ENCODE measurements around the gene EFCC1. TPM values are rescaled to one million over a fixed set of nuclear protein-coding genes. Genes with fewer than 3 reads are reported as not detected.

The EFCC1 gene
- total RNA-seq, 1 donor from 2014 or later = 0.07 TPM

DNA sequence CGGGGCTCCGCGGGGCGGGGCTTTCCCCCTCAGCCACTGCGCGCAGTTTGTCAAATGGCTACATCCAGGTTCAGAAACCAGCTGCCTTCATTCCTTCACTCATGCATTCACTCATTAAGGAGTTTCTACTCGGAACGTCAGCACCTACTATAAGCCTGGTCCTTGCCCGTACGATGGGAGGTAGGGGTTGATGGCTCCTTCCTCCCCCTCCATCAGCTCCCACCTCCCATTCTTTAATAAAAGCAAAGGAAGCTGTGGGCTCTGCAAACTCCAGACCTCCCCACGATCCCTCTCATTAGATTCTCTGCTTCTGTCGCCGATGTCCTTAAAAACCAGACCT is 7.0 kb upstream of the EFCC1 start:
- intact Hi-C loops (cut with micrococcal nuclease) = loop anchor here (2.0 to 10.0 kb wide), 2 partner anchors 33 to 499 kb away; partner anchors contain the start of gene GATA2

- intact Hi-C loops (cut with micrococcal nuclease) = loop anchor here (2.0 to 10.0 kb wide), 2 partner anchors 32 to 500 kb away; partner anchors contain the start of gene GATA2
These were observed 6.2 kb upstream of the EFCC1 start for GRCh38 chr3:128994581-128995546.

- intact Hi-C loops (cut with micrococcal nuclease) = loop anchor here (2.0 to 10.0 kb wide), 2 partner anchors 31 to 501 kb away; partner anchors contain the start of gene GATA2
These were observed 5.4 kb upstream of the EFCC1 start for GRCh38 chr3:128995737-128996136.

- intact Hi-C loops (cut with micrococcal nuclease) = loop anchor here (10.0 kb wide), 1 partner anchor 501 kb away; the partner anchor contains the start of gene GATA2
These were observed 4.9 kb upstream of the EFCC1 start for GRCh38 chr3:128996200-128996599.

DNA sequence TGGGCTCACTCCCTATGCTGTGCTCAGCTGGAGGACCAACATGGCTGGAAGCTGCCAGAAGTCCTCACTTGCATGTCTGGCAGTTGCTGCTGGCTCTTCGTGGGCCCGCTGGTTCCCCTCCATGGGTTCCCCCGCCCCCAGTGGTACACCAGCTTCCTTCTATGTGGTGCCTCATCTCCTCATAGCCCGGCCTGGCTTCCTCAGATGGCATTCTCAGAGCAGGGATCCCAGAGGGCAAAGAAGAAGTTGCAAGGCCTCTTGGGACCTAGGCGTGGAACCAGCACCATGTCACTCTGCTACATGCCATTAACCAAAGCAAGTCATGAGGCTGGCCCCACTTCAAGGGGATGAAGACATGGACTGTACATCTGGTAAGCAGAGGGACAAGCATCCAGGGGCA is 4.4 kb upstream of the EFCC1 start:
- intact Hi-C loops (cut with micrococcal nuclease) = loop anchor here (10.0 kb wide), 1 partner anchor 502 kb away; the partner anchor contains the start of gene GATA2

DNA sequence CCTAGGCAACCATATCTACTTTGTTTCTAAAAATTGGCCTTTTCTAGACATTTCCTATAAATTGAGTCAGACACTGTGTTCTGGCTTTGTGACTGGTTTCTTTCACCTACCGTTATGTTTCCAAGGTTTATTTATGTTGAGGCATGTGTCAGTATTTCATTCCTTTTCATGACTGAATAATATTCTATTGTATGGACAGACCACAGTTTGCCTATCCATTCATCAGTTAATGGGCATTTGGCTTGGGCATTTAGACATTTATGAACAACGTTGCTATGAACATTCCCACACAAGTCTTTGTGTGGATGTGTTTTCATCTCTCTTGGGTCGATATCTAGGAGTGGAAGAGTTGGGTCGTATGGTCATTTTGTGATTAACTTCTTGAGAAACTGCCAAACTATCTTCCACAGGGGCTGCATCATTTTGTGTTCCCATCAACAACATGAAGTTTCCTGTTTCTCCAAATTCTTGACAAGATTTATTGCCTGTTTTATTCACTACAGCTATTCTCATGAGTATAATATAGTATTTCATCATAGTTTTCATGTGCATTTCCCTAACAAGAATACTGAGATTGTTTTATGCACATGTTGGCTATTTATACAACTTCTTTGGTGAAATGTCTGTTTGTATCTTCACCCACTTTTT is 3.5 kb upstream of the EFCC1 start:
- intact Hi-C loops (cut with micrococcal nuclease) = loop anchor here (10.0 kb wide), 1 partner anchor 503 kb away; the partner anchor contains the start of gene GATA2

DNA sequence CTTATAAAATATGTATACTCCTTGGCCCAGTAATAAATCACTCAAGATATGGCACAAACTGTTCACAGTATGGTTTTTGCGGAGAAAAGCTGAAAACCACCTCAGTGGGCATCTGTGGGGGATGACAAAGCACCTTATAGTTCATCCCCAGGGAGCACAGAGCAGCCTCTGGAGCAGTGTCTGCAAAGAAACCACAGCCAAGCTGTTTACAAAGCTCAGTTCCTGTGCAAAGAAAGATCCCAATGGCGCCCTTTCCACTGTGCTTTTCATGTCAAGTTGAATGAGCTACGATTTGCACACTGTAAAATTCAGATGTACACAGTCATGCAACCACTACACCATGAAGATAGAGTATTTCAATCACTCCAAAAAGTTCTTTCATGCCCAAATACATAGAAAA is 2.5 kb upstream of the EFCC1 start:
- intact Hi-C loops (cut with micrococcal nuclease) = loop anchor here (10.0 kb wide), 1 partner anchor 504 kb away; the partner anchor contains the start of gene GATA2

DNA sequence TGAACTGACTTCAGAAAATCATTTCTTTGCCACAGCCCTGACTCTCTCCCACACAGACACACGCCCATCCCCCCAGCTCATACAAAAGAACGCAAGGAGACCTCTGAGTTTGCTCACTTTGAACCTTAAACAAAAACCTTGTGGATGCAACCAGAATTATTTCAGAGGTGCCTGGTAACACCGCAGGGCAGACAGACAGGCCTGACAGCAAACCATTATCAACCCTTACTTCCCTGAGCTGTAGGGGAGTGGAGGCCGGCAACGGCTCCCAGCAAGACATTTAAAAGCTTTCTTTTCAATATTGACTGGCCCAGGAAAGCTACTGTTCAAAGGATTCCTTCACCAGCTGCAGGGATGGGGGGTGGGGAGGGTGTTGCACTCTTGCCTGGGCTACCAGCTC is 2.0 kb upstream of the EFCC1 start:
- intact Hi-C loops (cut with micrococcal nuclease) = loop anchor here (10.0 kb wide), 1 partner anchor 504 kb away; the partner anchor contains the start of gene GATA2

DNA sequence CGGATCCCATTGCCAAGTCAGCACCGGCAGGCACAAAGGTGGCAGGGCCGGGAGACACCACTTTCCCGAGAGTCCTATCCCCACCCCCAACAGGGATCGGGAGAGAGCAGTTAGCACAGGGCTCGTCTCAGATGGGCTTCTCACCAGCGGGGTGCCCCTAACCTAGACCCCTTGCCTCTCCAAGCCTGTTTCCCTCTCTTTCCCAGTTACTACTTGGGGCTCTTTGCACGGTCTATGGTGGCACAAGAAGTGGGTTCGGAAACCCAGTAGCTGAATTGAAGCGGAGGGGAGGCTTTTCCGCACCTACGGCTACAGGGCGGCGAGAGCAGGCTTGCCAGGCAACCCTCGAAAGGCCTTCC is 383 bp upstream of the EFCC1 start:
- intact Hi-C loops (cut with micrococcal nuclease) = no loop called here

DNA sequence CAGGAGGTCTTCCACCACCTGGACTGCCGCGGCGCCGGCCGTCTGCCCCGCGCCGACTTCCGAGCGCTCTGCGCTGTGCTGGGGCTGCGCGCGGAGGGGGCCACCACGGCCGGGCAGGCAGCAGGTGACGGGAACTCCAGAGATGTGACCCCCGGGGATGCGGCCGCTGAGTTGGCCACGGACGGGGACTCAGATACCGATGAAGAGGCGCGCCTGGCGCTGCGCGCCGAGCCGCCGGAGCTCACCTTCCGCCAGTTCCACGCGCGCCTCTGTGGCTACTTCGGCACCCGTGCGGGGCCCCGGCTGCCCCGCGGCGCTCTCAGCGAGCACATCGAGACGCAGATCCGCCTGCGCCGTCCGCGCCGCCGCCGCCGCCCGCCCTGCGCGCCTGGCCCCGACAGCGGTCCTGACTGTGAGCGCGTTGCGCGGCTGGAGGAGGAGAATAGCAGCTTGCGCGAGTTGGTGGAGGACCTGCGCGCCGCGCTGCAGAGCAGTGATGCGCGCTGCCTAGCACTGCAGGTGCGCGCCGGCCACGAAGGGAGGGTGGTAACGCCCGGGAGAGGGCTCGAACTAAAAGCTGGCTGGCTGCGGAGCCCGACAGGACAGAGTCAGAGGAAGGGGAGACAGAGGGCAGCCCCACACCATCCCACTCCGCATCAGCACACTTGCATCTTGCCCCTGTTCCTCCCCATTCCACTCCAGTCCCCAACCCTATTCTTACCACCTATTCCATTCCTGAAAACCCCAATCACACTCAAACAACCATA is 885 bp downstream of the EFCC1 start:
- intact Hi-C loops (cut with micrococcal nuclease) = loop anchor here (2.0 kb wide), 1 partner anchor 25 kb away; no protein-coding TSS in a partner anchor

DNA sequence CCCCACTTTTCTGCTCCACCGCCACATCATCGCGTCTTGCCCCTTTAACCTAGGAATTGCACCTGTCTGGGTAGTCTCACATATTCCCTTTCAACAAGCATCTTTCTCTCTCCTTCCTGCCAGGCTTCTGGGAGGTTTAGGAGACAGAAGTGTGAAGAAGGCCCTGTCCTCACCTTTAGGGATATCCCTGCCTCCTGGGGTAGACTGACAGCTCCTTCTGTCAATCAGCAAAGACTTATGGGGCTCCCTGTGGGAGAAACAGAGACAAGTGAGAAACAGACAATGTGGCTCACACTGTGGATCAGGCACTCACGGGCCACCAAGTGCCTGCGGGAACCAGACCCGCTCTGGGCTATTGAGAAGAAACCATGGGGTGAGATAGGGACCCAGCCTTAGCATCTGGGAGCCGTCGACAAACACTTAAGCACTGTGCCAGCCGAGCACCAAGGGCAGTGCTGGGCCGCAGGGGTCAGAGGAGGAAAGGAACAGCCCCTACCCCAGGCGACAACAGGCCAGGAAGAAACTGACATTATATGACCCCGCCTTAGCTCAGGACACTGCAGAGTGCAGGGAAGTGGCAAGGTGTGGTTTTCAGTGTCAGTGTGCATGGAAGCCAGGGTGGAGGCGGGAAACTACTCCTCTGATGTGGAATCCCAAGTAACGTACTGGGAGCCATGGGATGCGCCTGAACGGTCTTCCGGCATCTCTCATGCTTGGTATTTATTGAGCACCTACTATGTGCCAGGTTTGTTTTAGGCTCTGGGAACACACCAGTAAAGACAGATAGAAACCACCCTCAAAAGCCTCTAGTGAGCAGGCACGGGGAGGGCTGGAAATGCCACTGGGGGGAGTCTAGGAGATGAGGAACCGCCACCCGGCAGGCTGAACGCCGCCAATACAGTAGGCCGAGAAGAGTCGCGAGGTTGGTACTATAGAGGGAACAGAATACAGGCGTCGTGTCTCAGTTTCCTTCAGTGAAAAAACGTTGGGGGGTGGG is 1.8 kb downstream of the EFCC1 start:
- intact Hi-C loops (cut with micrococcal nuclease) = loop anchor here (2.0 kb wide), 1 partner anchor 24 kb away; no protein-coding TSS in a partner anchor

GRCh38 chr3:129003578-129004112 is 2.5 kb downstream of the EFCC1 start:
- intact Hi-C loops (cut with micrococcal nuclease) = loop anchor here (2.0 kb wide), 1 partner anchor 23 kb away; no protein-coding TSS in a partner anchor

GRCh38 chr3:129004639-129005295 is 3.7 kb downstream of the EFCC1 start:
- intact Hi-C loops (cut with micrococcal nuclease) = no loop called here

DNA sequence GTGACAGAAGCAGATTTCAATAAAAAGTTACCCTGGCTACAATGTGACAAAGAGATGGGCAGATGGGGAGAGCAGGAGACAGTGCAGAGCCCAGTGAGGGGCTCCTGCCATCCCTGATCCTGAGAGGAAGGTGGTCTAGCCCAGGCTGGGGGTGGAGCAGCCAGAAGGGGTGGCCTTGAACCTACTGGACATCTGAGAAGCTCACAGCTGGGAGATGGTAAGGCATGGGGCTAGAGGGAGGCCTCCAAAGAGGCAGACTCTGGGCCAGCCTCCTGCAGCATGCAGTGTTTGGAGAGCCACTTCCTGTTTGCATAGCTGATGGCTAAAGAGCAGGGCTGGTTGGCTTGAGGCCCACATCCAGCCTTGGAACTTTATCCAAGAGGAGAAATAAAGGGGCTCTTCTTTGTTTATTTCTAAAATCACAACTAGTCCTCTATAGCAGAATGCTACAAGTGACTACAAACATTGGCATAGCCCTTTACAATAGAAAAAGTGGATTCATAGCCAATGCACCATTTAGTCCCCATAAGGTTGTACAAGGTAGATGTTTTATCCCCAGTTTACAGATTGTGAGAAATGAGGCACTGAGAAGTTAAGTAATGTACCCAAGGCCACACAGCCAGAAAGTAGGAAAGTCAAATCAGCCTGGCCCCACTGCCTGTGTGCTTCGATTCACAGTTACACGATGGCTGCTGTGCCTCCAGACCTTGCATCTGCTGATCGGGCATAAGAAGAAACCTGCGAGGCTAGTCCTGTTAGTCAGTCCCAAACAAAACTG is 4.6 kb downstream of the EFCC1 start:
- intact Hi-C loops (cut with micrococcal nuclease) = no loop called here

DNA sequence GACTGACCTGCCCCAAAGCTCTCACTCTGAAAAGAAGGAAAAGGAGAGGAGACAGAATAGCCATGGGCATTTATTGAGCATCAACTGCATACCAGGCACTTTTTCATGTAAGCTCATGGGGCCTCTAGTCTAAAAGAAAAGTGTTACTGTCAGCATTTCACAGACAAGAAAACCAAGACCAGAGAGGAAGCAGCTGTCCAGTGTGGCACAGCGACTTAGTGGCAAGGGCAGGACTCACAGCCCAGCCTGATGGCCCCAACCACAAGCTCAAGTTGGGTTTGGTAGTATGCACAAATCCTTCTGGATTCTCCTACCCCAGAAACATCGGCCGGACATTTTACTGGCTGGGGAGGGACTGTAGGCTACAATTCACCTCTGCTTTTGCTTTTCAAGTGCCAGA is 5.8 kb downstream of the EFCC1 start:
- intact Hi-C loops (cut with micrococcal nuclease) = no loop called here

DNA sequence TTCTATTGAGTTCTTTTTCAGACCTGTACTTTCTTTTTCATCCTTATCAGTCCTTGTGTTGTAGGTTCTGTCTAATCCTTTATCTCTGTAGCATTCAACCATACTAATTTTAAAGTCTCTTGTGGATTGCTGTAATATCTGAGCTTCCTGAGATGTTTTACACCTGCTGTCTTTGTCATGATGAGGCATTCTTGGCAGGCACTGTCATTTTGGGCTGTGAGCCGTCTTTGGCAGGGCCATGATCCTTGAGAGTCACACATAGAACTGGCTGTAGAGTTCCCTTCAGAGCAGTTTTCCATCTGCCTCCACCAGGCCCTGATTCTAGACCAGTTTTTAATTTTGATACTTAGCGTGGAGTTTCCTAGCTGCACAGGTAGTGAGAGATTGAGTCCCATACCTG is 6.7 kb downstream of the EFCC1 start:
- intact Hi-C loops (cut with micrococcal nuclease) = no loop called here

DNA sequence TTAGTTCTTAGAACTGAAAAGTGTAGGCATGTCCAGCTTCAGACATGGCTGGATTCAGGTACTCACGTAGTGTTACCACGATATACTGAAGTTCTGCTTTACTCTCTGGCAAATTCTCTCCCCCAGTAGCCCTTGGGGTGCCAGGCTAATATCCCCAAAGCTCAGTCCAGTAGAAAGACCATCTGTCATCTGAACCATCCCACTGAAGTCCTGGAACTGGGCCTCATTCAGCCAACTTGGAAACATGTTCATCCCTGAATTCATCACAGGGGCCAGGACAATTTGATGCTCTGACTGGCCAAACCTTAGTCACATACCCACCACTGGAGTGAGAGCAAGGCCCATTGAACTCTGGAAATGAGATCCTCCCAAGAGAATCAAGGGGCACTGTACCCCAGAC is 8.2 kb downstream of the EFCC1 start:
- intact Hi-C loops (cut with micrococcal nuclease) = no loop called here

GRCh38 chr3:129010310-129010956 is 9.3 kb downstream of the EFCC1 start:
- intact Hi-C loops (cut with micrococcal nuclease) = no loop called here
